ENCODE data around the gene PTGER1.

The PTGER1 gene

DNA sequence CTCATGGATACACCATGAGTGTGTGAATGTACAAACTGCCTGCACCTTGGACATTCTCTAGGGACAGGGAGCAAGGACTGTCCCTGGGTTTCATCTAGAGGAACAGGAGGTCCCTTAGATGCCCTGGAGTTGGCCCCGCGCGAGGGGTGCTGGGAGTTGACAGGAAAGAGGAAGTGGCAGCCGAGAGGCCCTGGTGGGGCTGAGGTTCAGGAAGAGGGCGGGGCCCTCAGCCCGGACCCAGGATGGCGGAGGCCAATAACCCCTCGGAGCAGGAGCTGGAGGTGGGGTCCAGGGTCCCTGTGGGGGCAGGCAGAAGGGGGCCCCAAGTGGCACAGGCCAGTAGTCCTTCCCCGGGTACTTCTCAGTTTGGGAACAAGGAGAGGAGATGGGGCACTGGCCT lies 35.1 kb downstream of the PTGER1 start:
- peak; percentile 87 for DNase-seq

DNA sequence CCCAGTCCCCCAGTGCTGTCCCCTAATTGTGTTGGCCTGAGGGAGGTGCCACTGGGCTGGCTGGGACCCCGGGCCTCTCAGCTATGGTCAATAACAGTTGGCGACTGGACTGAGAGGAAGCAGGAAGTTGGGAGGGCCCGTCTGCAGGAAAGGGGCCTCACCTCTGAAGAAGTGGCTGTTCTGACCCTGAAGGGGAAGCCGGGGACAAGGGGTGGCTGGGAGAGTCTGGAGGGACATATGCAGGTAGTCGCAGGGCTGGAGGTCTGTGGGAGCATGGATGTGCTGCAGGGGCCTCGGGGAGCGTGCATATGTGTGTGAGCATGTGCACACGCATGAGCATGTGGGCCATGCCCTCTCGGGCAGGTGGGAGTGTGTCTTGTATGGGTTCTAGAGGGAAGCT lies 36.1 kb downstream of the PTGER1 start:
- no peak for DNase-seq

DNA sequence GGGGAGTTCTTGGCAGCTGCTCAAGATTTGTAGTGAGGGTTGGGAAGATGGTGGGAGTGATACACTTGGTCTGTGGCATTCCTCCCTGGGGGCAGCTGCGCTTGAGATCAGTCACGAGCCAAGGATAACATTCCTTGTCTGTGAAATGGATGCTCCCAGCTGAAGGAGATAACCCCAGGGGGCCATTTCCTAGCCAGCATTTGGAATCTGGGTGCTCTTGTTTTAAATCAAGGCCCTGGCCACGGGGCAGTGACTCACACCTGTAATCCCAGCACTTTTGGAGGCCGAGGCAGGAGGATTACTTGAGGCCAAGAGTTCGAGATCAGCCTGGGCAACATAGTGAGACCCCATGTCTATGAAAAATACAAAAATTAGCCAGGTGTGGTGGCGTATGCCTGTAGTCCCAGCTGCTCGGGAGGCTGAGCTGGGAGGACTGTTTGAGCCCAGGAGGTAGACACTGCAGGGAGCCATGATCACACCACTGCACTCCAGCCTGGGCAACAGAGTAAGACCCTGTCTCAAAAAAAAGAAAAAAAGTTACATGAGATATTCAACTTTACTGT lies 37.5 kb downstream of the PTGER1 start:
- DNase-seq, result no peak

DNA sequence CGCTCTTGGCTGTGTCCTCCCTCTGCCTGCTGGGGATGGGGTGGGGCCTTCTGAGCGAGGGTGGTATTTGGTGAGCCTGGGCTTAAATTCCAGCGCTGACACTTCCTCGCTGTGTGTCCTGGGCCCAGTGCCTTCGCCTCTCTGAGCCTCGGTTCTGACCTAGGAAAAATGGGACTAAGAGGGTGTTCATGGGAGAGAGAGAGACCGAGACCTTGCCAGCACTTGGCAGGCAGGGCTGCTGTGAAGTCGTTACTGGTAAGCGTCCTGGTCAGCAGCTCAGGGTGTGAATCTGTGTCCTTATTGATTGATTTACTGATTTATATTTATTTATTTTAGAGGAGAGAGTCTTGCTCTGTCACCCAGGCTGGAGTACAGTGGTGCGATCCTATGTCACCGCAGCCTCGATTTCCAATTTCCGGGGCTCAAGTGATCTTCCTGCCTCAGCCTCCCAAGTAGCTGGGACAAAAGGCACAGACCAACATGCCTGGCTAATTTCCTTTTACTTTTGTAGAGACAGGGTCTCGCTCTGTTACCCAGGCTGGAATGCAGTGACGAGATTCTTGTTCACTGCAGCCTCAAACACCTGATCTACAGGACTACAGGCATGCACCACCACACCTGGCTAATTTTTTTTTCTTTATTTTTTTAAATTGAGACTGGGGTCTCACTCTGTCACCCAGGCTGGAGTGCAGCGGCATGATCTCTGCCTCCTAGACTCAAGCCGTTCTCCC lies 39.7 kb downstream of the PTGER1 start:
- no peak for DNase-seq

DNA sequence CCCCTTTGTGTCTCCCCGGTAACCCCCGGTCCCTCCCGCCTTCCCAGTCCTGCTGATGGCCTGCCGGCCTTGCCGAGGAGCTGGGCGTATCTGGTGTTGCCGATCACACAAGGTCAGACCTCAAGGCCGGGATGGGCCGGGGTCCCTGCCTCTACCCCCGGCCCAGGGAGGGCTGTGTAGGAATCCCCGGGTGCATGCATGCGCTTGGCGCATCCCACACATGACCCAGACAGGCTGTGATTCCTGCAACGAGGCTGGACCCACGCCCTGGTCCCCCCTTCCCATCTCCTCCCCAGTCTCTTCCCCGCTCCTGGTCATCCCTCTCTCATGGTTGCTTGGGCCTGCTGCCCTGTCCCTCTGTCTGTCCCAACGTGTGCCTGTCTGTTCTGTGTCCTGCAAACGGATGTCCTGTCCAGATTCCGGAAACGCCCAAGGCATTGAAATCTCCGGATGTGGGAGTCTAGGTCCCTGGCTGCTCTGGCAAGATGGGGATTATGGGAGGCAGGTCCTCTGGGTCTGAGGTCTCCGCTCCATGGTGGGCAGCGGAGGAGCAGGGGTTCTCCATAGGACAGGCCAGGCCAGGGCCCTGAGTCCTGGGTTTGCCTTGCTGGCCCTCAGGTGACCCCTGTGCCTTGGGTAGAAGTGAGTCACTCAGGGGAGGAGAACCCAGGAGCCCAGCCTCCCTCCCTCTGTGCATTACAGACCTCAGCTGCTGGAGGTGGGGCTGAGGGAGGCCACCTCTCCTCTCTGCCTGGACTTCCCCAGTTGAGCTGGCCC lies 40.4 kb downstream of the PTGER1 start:
- DNase-seq, result peak; percentile 67

DNA sequence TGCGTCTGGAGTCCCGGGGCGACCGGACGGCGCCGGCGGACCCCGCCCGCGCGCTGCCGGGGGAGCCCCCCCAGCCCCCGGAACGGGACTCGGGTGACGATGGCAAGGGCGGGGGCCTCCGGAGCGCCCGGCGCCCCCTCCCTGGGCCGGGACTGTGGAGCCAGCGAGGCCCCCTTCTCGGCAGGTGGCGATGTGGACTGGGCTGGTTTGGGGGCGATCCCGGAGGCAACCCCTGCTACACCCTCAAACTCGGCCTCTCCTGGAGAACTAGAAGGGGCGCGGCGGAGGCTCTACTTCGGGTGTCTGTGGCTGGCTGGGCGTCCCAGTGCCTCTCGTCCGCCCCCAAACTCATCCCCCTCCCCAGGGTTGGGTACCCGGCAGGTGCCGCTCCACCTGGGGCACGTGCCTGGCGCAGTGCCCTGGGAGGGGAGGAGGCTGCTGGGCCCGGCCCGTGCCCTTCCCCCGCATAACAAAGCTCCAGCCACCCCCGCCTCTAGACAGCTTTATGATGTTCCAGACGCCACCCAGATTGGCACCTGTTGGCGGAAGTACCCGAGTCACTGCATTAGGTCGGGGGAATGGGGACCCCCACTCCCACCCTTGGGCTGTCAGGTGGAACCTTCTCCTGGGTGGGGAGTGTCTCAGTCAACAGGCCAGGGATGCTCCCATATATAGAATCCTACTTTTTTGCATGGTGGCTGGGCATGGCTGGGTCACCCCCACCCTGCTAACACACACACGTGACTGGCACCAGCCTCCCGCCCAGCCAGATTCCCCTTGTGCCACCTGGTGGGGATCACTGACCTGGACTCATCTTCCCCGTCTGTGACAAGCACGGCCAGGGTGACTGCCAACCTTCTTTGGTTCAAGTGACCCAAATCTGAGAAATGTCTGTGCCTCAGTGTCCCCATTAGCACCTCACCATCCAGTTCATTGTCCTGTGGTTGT lies 41.3 kb downstream of the PTGER1 start:
- DNase-seq, result no peak

DNA sequence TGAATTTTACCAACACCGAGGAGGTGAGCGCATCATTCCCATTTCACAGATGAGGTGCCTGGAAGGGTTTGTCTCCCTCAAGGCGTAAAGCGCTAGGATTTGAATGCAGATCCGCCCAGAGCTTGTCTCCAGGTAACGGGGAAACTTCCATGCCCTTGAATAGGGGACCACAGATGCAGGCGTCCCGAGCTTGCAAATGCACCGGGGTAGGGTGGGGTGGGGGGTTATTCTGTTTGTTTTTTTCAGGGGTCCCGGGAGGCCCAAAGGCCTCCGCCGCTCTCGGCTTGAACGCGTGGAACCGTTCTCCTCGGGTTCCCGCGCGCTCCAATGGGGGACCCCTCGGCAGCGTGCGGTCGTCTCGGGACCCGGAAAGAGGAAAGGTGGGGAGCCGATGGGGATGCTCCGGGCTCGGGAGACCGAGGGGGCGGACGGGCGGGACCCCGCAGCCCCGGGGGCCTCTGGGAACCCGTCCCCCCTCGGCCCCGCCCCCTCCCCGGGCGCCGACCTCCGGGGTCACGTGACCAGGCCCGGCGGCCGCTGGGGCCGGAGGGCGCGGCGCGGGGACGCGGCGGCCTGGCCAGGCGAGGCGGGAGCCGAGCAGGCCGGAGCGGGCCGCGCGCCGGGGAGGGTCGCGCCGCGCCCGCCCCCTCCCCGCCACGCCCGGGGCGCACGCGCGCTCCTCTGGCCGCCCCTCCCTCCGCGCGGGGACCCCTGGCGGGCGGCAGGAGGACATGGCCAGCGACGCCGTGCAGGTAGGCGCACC lies 42.2 kb downstream of the PTGER1 start, which contains the start of gene PKN1:
PKN1 (plus strand) TSS at position 516 of the 763 bp plus-strand sequence; CDS start at position 732, 216 bp downstream.
- DNase-seq, result peak; percentile 77

DNA sequence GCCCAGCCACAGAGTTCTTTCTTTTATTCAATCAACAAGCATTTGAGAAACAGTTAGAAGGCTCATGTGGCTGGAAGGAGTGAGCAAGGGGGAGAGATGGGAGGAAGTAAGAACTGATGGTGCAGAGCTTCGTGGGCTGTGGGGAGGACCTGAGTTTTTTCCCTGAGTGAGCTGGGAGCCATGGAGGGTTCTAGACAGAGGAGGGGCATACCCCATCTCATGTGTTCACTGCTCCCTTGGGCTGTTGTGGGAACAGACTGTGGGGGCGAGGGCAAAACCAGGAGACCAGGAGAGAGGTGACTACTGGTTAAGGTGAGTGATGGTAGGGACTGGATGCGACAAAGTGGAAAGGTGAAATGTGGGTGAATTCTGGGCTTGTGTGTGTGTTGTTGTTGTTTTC lies 44.4 kb downstream of the PTGER1 start:
- DNase-seq, result no peak

DNA sequence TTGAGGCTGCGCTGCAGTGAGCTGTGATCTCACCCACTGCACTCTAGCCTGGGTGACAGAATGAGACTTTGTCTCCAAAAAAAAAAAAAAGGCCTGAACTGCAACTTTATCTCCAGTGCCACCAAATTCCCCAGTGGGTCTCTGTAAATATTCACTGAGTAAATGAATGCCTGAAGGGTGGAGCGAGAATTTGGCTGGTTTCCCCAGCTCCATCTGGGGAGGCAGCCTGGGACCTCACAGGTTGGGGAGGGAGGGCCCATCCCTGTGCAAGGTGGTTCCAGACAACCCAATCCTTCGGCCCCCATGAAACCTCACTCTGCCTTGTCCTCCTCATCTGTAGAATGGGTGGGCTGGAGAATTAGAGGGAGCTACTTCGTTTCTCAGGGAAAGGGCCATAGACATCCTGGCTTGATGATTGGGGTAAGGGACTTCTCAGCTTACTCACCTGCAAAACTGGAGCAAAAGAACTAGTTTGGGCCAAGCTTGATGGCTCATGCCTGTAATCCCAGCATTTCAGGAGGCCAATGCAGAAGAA lies 46.2 kb downstream of the PTGER1 start:
- DNase-seq, result no peak

DNA sequence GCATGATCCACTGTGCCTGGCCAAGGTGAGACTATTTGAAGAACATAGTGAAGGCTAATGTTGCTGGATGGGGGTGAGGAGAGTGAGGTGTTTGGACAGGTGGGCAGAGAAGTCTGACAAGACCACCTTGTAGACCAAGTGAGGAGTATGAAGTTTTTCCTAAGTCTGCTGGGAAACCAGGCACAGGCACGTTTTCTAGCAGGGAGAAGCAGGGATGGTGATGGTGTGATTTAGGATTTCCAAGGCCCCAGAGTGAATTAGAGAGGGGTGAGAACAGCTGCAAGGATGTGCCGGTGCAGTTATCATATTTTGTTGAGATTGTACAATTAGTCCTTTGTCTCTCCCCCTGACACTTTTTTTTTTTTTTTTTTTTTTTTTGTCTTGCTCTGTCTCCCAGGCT lies 47.7 kb downstream of the PTGER1 start:
- no peak for DNase-seq

DNA sequence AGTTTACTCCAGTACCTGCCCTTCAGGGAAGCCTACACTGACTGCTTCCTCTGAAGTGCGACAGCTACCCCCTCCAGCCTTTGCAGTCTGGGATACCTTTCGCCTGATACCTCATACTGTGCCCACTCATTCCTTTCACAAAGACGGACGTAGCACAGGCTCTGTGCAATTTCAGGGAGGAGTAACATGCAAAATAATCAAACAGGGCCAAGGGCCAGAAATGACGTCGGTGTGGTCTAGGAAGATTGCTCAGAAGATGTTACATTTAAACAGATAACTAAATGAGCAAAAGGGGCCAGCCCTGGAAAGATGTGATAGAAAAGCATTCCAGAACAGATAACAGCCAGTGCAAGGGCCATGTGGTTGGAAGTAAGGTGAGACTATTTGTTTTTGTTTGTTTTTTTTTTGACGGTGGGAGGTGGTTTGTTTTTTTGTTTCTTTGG lies 49.4 kb downstream of the PTGER1 start:
- no peak for DNase-seq

All from stimulated activated CD8-positive, alpha-beta memory T cell treated with anti-CD3 and anti-CD28 coated beads, Interleukin-4, amount 100 ng/mL, for 48 hours (primary cell).